NCI-H748 (cell line): ENCODE measurements around the gene HACD3.

ENCODE experiments used
- DNase-seq: peaks from one replicate; lab custom pipeline; 2025; ENCODE audit not compliant: unreplicated experiment; lab: John Stamatoyannopoulos, UW

The HACD3 gene

GRCh38 chr15:65530318-65531111 is at the start of gene HACD3:
HACD3 (plus strand) TSS chr15:65530463; CDS start chr15:65530632, 169 bp downstream.
- DNase-seq, result peak; percentile 88

- DNase-seq, result no peak
Observed at GRCh38 chr15:65484876-65485275, 45.4 kb upstream of the HACD3 start.

- DNase-seq, result no peak
Observed at GRCh38 chr15:65494076-65494475, 36.2 kb upstream of the HACD3 start.

GRCh38 chr15:65509321-65509720 is 20.9 kb upstream of the HACD3 start:
- DNase-seq, result no peak

GRCh38 chr15:65512189-65512588 is 18.1 kb upstream of the HACD3 start:
- no peak for DNase-seq

- no peak for DNase-seq
Observed at GRCh38 chr15:65512807-65513416, 17.4 kb upstream of the HACD3 start.

- DNase-seq, result peak; percentile 93
Observed at GRCh38 chr15:65516997-65517865, 13.0 kb upstream of the HACD3 start, which contains the start of gene DPP8. DPP8 (minus strand) TSS chr15:65517689; CDS start chr15:65512553, 5,136 bp downstream.

GRCh38 chr15:65517866-65518207 is 12.4 kb upstream of the HACD3 start:
- DNase-seq, result no peak

- DNase-seq, result no peak
Observed at GRCh38 chr15:65518633-65519285, 11.5 kb upstream of the HACD3 start.

GRCh38 chr15:65521350-65521749 is 8.9 kb upstream of the HACD3 start:
- DNase-seq, result no peak

GRCh38 chr15:65524226-65524625 is 6.0 kb upstream of the HACD3 start:
- no peak for DNase-seq

GRCh38 chr15:65525622-65526021 is 4.6 kb upstream of the HACD3 start:
- DNase-seq, result no peak

GRCh38 chr15:65528461-65529060 is 1.7 kb upstream of the HACD3 start:
- DNase-seq, result no peak

- DNase-seq, result no peak
Observed at GRCh38 chr15:65529762-65530317, 423 bp upstream of the HACD3 start.

GRCh38 chr15:65532738-65533051 is 2.4 kb downstream of the HACD3 start:
- no peak for DNase-seq

- DNase-seq, result no peak
Observed at GRCh38 chr15:65533057-65533756, 2.9 kb downstream of the HACD3 start.

GRCh38 chr15:65535192-65535591 is 4.9 kb downstream of the HACD3 start:
- DNase-seq, result no peak

GRCh38 chr15:65540314-65540713 is 10.1 kb downstream of the HACD3 start:
- DNase-seq, result no peak

GRCh38 chr15:65541231-65541820 is 11.1 kb downstream of the HACD3 start:
- no peak for DNase-seq

- DNase-seq, result no peak
Observed at GRCh38 chr15:65547841-65548240, 17.6 kb downstream of the HACD3 start.
